Gastrocnemius medialis (tissue), 4 donors: ENCODE data around the gene MCCC2. TPM values are rescaled to one million over a fixed set of nuclear protein-coding genes. Genes with fewer than 3 reads are reported as not detected.
"Not testable (repeated sequence)": the region's sequence is repeated elsewhere in the genome, so short reads cannot be mapped to it uniquely, and the experiment has no call there.

Source experiments
- ATAC-seq, 2 donors: fragments of 150-250 bp; one replicate each; pipeline ENCODE4 v1.9.1; 2016
- DNase-seq, 2 donors: peaks; one replicate each; pipeline ENCODE4 v3.0.0-alpha.2; 2019
- H3K27ac ChIP-seq, 4 donors: fragments of 200-600 bp; sonication (generic); 1 replicate in 1 of 4; 2 replicates in 3 of 4; pipeline ENCODE4 v1.5.1; 2016 to 2018; ENCODE audit warnings: mild to moderate bottlenecking in 2 of 4, moderate library complexity in 1 of 4
- H3K27me3 ChIP-seq, 3 donors: fragments of 200-600 bp; sonication (generic) in 2 of 3; 1 replicate in 1 of 3; 2 replicates in 2 of 3; pipeline versions ENCODE4 v1.5.1 to v1.6.0; 2016 to 2019; ENCODE audit warnings: mild to moderate bottlenecking in 1 of 3, moderate library complexity in 1 of 3
- H3K36me3 ChIP-seq, 2 donors: fragments of 200-600 bp; sonication (generic) in 1 of 2; one replicate each; pipeline ENCODE4 v1.5.1; 2017 to 2018
- H3K4me1 ChIP-seq, 2 donors: fragments of 200-600 bp; sonication (generic) in 1 of 2; one replicate each; pipeline ENCODE4 v1.5.1; 2016 to 2017; ENCODE audit warnings: mild to moderate bottlenecking in 2 of 2
- H3K4me3 ChIP-seq, 4 donors: fragments of 200-600 bp; sonication (generic) in 3 of 4; 1 replicate in 1 of 4; 2 replicates in 3 of 4; pipeline ENCODE4 v1.5.1; 2016 to 2019; ENCODE audit warnings: mild to moderate bottlenecking in 2 of 4
- H3K9me3 ChIP-seq, 3 donors: fragments of 200-600 bp; sonication (generic) in 2 of 3; 1 replicate in 1 of 3; 2 replicates in 2 of 3; pipeline ENCODE4 v1.5.1; 2016 to 2019
- CTCF ChIP-seq, 5 experiments: fragments of 450-650 bp in 3 of 5; fragments of 200-600 bp in 2 of 5; sonication (generic) in 2 of 5; IDR thresholded peaks in 4 of 5; conservative IDR thresholded peaks in 1 of 5; 1 replicate in 4 of 5; 2 replicates in 1 of 5; pipeline ENCODE4 v1.5.1; 2016 to 2019; ENCODE audit warnings: antibody characterized with exemption in 5 of 5, mild to moderate bottlenecking in 3 of 5, moderate library complexity in 3 of 5
- POLR2A ChIP-seq, 2 donors: fragments of 450-650 bp; IDR thresholded peaks; one replicate each; pipeline ENCODE4 v1.6.1; 2017; ENCODE audit warnings: antibody characterized with exemption in 2 of 2, mild to moderate bottlenecking in 2 of 2, moderate library complexity in 2 of 2
- in situ Hi-C, 4 donors: fragments of 200-750 bp; cut with MboI; loops; one replicate each; pipeline versions ENCODE4 v1.15.0 to v1.8.0; 2017; ENCODE audit warnings: low sequenced_read_pairs in 4 of 4
- intact Hi-C: fragments of 100-400 bp; cut with DNase I; formaldehyde crosslinking; loops from one replicate; pipeline ENCODE4 v1.15.1; 2023; ENCODE audit warnings: low total_unique reads
- total RNA-seq, 4 donors: library from RNA; depleted of rRNA; stranded (reverse); fragments of >200 nt; gene quantifications; one replicate each; pipeline versions ENCODE4 v1.1.0 to v1.2.3, GENCODE V29; 2016

MCCC2 gene
- total RNA-seq, 4 donors from 2014 or later, result 41.4 to 51.4 (median 46.9) TPM

- Histone ChIP-seq H3K4me3 (no peak overlapping the region), H3K9me3 (no peaks in the 10 kb centered on the region), H3K36me3 (peaks cover 0 to 54% of the 10 kb centered on the region in 2 donors), H3K27ac (no peak overlapping the region), H3K27me3 (no peaks in the 10 kb centered on the region), H3K4me1 (no peaks in the 10 kb centered on the region)
- TF ChIP-seq CTCF (IDR thresholded peaks at IDR 0.05 in 4 of 5, conservative IDR thresholded peaks at IDR 0.05 in 1 of 5) (no peak), POLR2A (IDR thresholded peaks at IDR 0.05) (no peak)
- ATAC-seq (no peak), DNase-seq (no peak)
- in situ Hi-C loops (no loop called here), intact Hi-C loops (no loop called here)
These were observed 22.2 kb upstream of the MCCC2 start for GRCh38 chr5:71564895-71565294.

- Histone ChIP-seq H3K4me1 (no peaks in the 10 kb centered on the region), H3K4me3 (no peak overlapping the region), H3K27me3 (no peaks in the 10 kb centered on the region), H3K9me3 (no peaks in the 10 kb centered on the region), H3K27ac (no peak overlapping the region), H3K36me3 (peaks cover 0 to 15% of the 10 kb centered on the region in 2 donors)
- no peak for TF ChIP-seq CTCF (IDR thresholded peaks at IDR 0.05 in 4 of 5, conservative IDR thresholded peaks at IDR 0.05 in 1 of 5)
- TF ChIP-seq POLR2A (IDR thresholded peaks at IDR 0.05), result no peak
- in situ Hi-C loops, result no loop called here
- ATAC-seq, result no peak
- intact Hi-C loops, result no loop called here
- no peak for DNase-seq
These were observed 17.2 kb upstream of the MCCC2 start for GRCh38 chr5:71569748-71570509.

- intact Hi-C loops, H3K36me3 ChIP-seq, H3K4me3 ChIP-seq, H3K9me3 ChIP-seq, H3K27me3 ChIP-seq, DNase-seq, in situ Hi-C loops, H3K4me1 ChIP-seq, H3K27ac ChIP-seq, ATAC-seq: not testable (repeated sequence)
These were observed 15.3 kb upstream of the MCCC2 start for GRCh38 chr5:71571811-71572210.

- H3K36me3 ChIP-seq, result no peaks in the 10 kb centered on the region
- intact Hi-C loops, result no loop called here
- no peaks in the 10 kb centered on the region for H3K4me1 ChIP-seq
- H3K27me3 ChIP-seq, result no peaks in the 10 kb centered on the region
- H3K4me3 ChIP-seq, result no peak overlapping the region
- no peak for TF ChIP-seq CTCF (IDR thresholded peaks at IDR 0.05 in 4 of 5, conservative IDR thresholded peaks at IDR 0.05 in 1 of 5)
- TF ChIP-seq POLR2A (IDR thresholded peaks at IDR 0.05), result no peak
- H3K9me3 ChIP-seq, result no peaks in the 10 kb centered on the region
- ATAC-seq (no peak), DNase-seq (no peak)
- H3K27ac ChIP-seq, result no peak overlapping the region
- in situ Hi-C loops, result no loop called here
These were observed 13.5 kb upstream of the MCCC2 start for GRCh38 chr5:71573591-71573990.

GRCh38 chr5:71575588-71575987 is 11.6 kb upstream of the MCCC2 start:
- H3K4me1 ChIP-seq, H3K36me3 ChIP-seq, H3K27me3 ChIP-seq, intact Hi-C loops, H3K27ac ChIP-seq, ATAC-seq, in situ Hi-C loops, DNase-seq, H3K4me3 ChIP-seq, H3K9me3 ChIP-seq: not testable (repeated sequence)

- no peak for DNase-seq
These were observed 10.9 kb upstream of the MCCC2 start for GRCh38 chr5:71576241-71576640.

GRCh38 chr5:71577839-71578238 is 9.3 kb upstream of the MCCC2 start:
- ATAC-seq, intact Hi-C loops, H3K4me3 ChIP-seq, DNase-seq, H3K4me1 ChIP-seq, H3K27me3 ChIP-seq, H3K27ac ChIP-seq, H3K9me3 ChIP-seq, H3K36me3 ChIP-seq, in situ Hi-C loops: not testable (repeated sequence)

More at GRCh38 chr5:71576241-71576640, 10.9 kb upstream of the MCCC2 start:
- no peak for TF ChIP-seq POLR2A (IDR thresholded peaks at IDR 0.05)
- no peak for TF ChIP-seq CTCF (IDR thresholded peaks at IDR 0.05 in 4 of 5, conservative IDR thresholded peaks at IDR 0.05 in 1 of 5)
- Histone ChIP-seq H3K27me3 (no peaks in the 10 kb centered on the region), H3K36me3 (no peaks in the 10 kb centered on the region), H3K9me3 (no peaks in the 10 kb centered on the region), H3K27ac (no peak overlapping the region), H3K4me3 (no peak overlapping the region), H3K4me1 (no peaks in the 10 kb centered on the region)
- in situ Hi-C loops, result no loop called here
- ATAC-seq, result no peak
- intact Hi-C loops, result no loop called here
